ENCODE results near the gene AKNA. TPM values are rescaled to one million over a fixed set of nuclear protein-coding genes. Genes with fewer than 3 reads are reported as not detected.

Gene AKNA
- total RNA-seq, 3 donors from 2014 or later, result 20.1 to 52.0 (median 35.7) TPM

GRCh38 chr9:114424126-114424525 lies 36.3 kb upstream of the AKNA start:
- TF ChIP-seq, protein P1, sequence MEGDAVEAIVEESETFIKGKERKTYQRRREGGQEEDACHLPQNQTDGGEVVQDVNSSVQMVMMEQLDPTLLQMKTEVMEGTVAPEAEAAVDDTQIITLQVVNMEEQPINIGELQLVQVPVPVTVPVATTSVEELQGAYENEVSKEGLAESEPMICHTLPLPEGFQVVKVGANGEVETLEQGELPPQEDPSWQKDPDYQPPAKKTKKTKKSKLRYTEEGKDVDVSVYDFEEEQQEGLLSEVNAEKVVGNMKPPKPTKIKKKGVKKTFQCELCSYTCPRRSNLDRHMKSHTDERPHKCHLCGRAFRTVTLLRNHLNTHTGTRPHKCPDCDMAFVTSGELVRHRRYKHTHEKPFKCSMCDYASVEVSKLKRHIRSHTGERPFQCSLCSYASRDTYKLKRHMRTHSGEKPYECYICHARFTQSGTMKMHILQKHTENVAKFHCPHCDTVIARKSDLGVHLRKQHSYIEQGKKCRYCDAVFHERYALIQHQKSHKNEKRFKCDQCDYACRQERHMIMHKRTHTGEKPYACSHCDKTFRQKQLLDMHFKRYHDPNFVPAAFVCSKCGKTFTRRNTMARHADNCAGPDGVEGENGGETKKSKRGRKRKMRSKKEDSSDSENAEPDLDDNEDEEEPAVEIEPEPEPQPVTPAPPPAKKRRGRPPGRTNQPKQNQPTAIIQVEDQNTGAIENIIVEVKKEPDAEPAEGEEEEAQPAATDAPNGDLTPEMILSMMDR (IDR thresholded peaks at IDR 0.05), result no peak
- TF ChIP-seq POLR2A (IDR thresholded peaks at IDR 0.05), result no peak
- TF ChIP-seq POLR2AphosphoS5 (IDR thresholded peaks at IDR 0.05), result no peak
- no peaks in the 10 kb centered on the region for H3K9me3 ChIP-seq
- H3K36me3 ChIP-seq, result no peaks in the 10 kb centered on the region
- H3K4me3 ChIP-seq, result no peak overlapping the region
- no peaks in the 10 kb centered on the region for H3K27me3 ChIP-seq
- intact Hi-C loops (cut with DNase I; ENCODE audit: low total_unique reads), result no loop called here
- H3K27ac ChIP-seq, result no peak overlapping the region
- no peak for DNase-seq (ENCODE audit: low spot score in 2 of 2)
- H3K4me1 ChIP-seq, result no peaks in the 10 kb centered on the region

DNA sequence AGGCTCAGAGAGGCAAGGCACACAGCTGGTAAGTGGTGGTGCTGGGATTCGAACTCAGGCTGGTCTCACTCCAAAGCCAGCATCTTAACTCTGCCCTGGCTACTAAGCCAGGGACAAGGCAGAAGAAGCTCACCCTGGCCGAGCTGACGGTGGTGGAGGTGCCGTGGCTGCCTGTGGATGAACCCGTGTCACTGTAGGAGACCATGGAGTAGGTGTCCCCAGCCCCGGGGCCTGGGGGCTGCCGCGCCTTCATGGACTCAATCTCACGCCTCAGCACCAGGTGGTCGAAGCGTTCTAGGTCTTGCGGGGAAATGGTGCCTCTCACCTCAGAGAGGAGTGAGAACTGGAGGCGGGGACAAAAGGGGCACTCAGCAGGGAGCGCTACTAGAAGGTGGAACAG lies 35.4 kb upstream of the AKNA start:
- DNase-seq (ENCODE audit: low spot score in 2 of 2), result no peak
- intact Hi-C loops (cut with DNase I; ENCODE audit: low total_unique reads), result no loop called here
- no peak overlapping the region for H3K27ac ChIP-seq
- no peaks in the 10 kb centered on the region for H3K27me3 ChIP-seq
- H3K36me3 ChIP-seq, result no peaks in the 10 kb centered on the region
- no peak for TF ChIP-seq POLR2A (IDR thresholded peaks at IDR 0.05)
- TF ChIP-seq POLR2AphosphoS5 (IDR thresholded peaks at IDR 0.05), result no peak
- TF ChIP-seq, protein P1 (IDR thresholded peaks at IDR 0.05), result no peak
- H3K4me3 ChIP-seq, result no peak overlapping the region
- no peaks in the 10 kb centered on the region for H3K9me3 ChIP-seq
- H3K4me1 ChIP-seq, result no peaks in the 10 kb centered on the region

DNA sequence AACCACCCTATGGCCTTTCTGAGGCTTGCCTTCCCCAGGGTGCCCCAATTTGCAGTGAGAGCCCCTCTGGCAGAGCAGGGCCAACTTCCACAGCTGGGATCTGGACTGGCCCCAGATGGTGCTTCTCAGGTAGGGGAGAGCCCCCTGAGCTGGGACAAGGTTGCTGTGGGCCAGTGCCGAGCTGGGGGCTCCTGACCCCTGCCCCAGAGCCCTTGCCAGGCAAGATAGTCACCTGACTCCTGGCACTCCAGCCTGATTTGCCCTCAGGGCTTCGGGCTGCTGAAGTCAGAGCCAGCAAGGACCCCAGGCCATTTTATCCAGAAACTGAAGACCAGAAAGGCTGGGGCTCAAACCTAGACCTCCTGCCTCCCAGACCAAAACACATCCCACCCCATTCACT lies 33.4 kb upstream of the AKNA start:
- Histone ChIP-seq H3K9me3 (no peaks in the 10 kb centered on the region), H3K27ac (no peak overlapping the region), H3K4me1 (no peaks in the 10 kb centered on the region), H3K36me3 (no peaks in the 10 kb centered on the region), H3K4me3 (no peak overlapping the region), H3K27me3 (no peaks in the 10 kb centered on the region)
- no peak for DNase-seq (ENCODE audit: low spot score in 2 of 2)
- intact Hi-C loops (cut with DNase I; ENCODE audit: low total_unique reads), result no loop called here
- TF ChIP-seq POLR2AphosphoS5 (IDR thresholded peaks at IDR 0.05) (no peak), POLR2A (IDR thresholded peaks at IDR 0.05) (no peak)
- TF ChIP-seq, protein P1 (IDR thresholded peaks at IDR 0.05), result no peak

DNA sequence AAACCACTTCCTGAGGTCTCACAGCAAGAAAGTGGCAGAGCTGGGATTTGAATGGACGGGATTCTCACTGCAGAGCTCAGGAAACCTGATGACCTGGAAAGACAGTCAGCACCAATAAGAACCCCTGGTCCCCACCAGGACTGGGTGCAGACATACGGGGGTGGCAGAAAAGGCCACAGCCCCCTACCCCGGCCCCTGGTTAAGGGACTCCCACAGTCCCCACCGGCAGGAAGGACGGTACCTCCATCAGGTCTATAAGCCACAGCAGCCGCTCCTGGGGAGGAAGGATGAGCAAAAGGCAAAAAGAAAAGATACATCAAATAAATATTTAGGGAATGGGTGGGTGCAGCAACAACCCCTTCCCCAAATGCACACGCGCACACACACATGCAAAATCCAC lies 32.0 kb upstream of the AKNA start:
- H3K27ac ChIP-seq, result no peak overlapping the region
- no peaks in the 10 kb centered on the region for H3K4me1 ChIP-seq
- H3K36me3 ChIP-seq, result no peaks in the 10 kb centered on the region
- DNase-seq (ENCODE audit: low spot score in 2 of 2), result no peak
- intact Hi-C loops (cut with DNase I; ENCODE audit: low total_unique reads), result no loop called here
- H3K9me3 ChIP-seq, result no peaks in the 10 kb centered on the region
- no peaks in the 10 kb centered on the region for H3K27me3 ChIP-seq
- H3K4me3 ChIP-seq, result no peak overlapping the region
- TF ChIP-seq POLR2A (IDR thresholded peaks at IDR 0.05), result no peak
- TF ChIP-seq POLR2AphosphoS5 (IDR thresholded peaks at IDR 0.05), result no peak
- TF ChIP-seq, protein P1 (IDR thresholded peaks at IDR 0.05), result no peak

- H3K27me3 ChIP-seq, result no peaks in the 10 kb centered on the region
- H3K9me3 ChIP-seq, result no peaks in the 10 kb centered on the region
- TF ChIP-seq, protein P1 (IDR thresholded peaks at IDR 0.05), result no peak
- TF ChIP-seq POLR2AphosphoS5 (IDR thresholded peaks at IDR 0.05) (no peak), POLR2A (IDR thresholded peaks at IDR 0.05) (no peak)
- intact Hi-C loops (cut with DNase I; ENCODE audit: low total_unique reads), result no loop called here
- DNase-seq (ENCODE audit: low spot score in 2 of 2), result no peak
- no peaks in the 10 kb centered on the region for H3K4me1 ChIP-seq
- no peak overlapping the region for H3K4me3 ChIP-seq
- H3K36me3 ChIP-seq, result no peaks in the 10 kb centered on the region
- no peak overlapping the region for H3K27ac ChIP-seq
Measured at GRCh38 chr9:114418053-114418452, 30.3 kb upstream of the AKNA start.
